Loucy (cell line): ENCODE measurements around the gene STXBP5.

ENCODE experiments used
- H2AFZ ChIP-seq: fragments of 200-600 bp; sonication (generic); 2 replicates; pipeline ENCODE4 v1.6.0; 2016; ENCODE audit warnings: antibody characterized with exemption, mild to moderate bottlenecking, low read length, moderate library complexity
- H3F3A ChIP-seq: fragments of 200-600 bp; 2 replicates; pipeline ENCODE4 v1.6.0; 2016; ENCODE audit warnings: antibody characterized with exemption, low read depth, mild to moderate bottlenecking
- H3K27me3 ChIP-seq: fragments of 200-600 bp; sonication (generic); 2 replicates; pipeline ENCODE4 v1.6.1; 2014; ENCODE audit warnings: low read length, mild to moderate bottlenecking; ENCODE audit not compliant: insufficient read depth, poor library complexity, severe bottlenecking
- H3K36me3 ChIP-seq: fragments of 200-600 bp; sonication (generic); 2 replicates; pipeline ENCODE4 v1.6.1; 2016; ENCODE audit warnings: low read length; ENCODE audit not compliant: insufficient read depth
- H3K4me1 ChIP-seq: fragments of 200-600 bp; sonication (generic); 2 replicates; pipeline ENCODE4 v1.5.1; 2014; ENCODE audit warnings: low read length, mild to moderate bottlenecking; ENCODE audit not compliant: insufficient read depth, poor library complexity, severe bottlenecking
- H3K4me2 ChIP-seq: fragments of 200-600 bp; sonication (generic); 2 replicates; pipeline ENCODE4 v1.6.0; 2014; ENCODE audit warnings: antibody characterized with exemption, low read length, low read depth, mild to moderate bottlenecking; ENCODE audit not compliant: poor library complexity, severe bottlenecking
- H3K4me3 ChIP-seq: fragments of 200-600 bp; sonication (generic); 2 replicates; pipeline ENCODE4 v1.5.1; 2014; ENCODE audit warnings: low read length, mild to moderate bottlenecking, mixed read lengths; ENCODE audit not compliant: poor library complexity, severe bottlenecking
- H3K79me2 ChIP-seq: fragments of 200-600 bp; sonication (generic); 2 replicates; pipeline ENCODE4 v1.6.1; 2014; ENCODE audit warnings: low read length; ENCODE audit not compliant: insufficient read depth
- H3K9ac ChIP-seq: fragments of 200-600 bp; sonication (generic); 2 replicates; pipeline ENCODE4 v1.6.0; 2014; ENCODE audit warnings: mild to moderate bottlenecking, low read depth, low read length, moderate library complexity; ENCODE audit not compliant: poor library complexity, severe bottlenecking
- H3K9me2 ChIP-seq: fragments of 200-600 bp; sonication (generic); replicated peaks from 2 replicates; pipeline ENCODE4 v1.6.1; 2016; ENCODE audit warnings: low read depth, low read length, mixed read lengths
- H3K9me3 ChIP-seq: fragments of 200-600 bp; sonication (generic); 2 replicates; pipeline ENCODE4 v1.6.1; 2014; ENCODE audit warnings: mild to moderate bottlenecking, antibody characterized with exemption, low read length, low read depth; ENCODE audit not compliant: insufficient read depth
- H4K20me1 ChIP-seq: fragments of 200-600 bp; sonication (generic); 2 replicates; pipeline ENCODE4 v1.6.0; 2014; ENCODE audit warnings: antibody characterized with exemption, low read length, mild to moderate bottlenecking; ENCODE audit not compliant: insufficient read depth, poor library complexity, severe bottlenecking
- CTCF ChIP-seq: fragments of 200-600 bp; sonication (generic); conservative IDR thresholded peaks from 2 replicates; pipeline ENCODE4 v1.5.1; 2014; ENCODE audit warnings: mild to moderate bottlenecking, antibody characterized with exemption, low read length
- EZH2phosphoT487 ChIP-seq: fragments of 200-600 bp; IDR thresholded peaks from 2 replicates; pipeline ENCODE4 v1.6.1; 2018; ENCODE audit warnings: antibody characterized with exemption, mild to moderate bottlenecking, moderate library complexity, borderline replicate concordance

The STXBP5 gene

GRCh38 chr6:147287869-147288271 lies 83.7 kb downstream of the STXBP5 start:
- TF ChIP-seq EZH2phosphoT487 (no peak), CTCF (no peak)
- H3K4me3 ChIP-seq, result no peak overlapping the region

GRCh38 chr6:147297124-147297523 lies 92.9 kb downstream of the STXBP5 start:
- peaks cover 26% of the 10 kb centered on the region for H3K9me3 ChIP-seq
- no peaks in the 10 kb centered on the region for H3K9me2 ChIP-seq
- no peaks in the 10 kb centered on the region for H3F3A ChIP-seq
- peaks cover 28% of the 10 kb centered on the region; the same call in 1 of the 2 replicates for H3K36me3 ChIP-seq
- H3K9ac ChIP-seq, result no peak overlapping the region
- H4K20me1 ChIP-seq, result no peaks in the 10 kb centered on the region
- no peaks in the 10 kb centered on the region for H3K4me1 ChIP-seq
- H3K79me2 ChIP-seq, result no peaks in the 10 kb centered on the region
- H3K4me2 ChIP-seq, result no peak overlapping the region
- no peak overlapping the region for H3K4me3 ChIP-seq
- H2AFZ ChIP-seq, result no peak overlapping the region
- no peaks in the 10 kb centered on the region for H3K27me3 ChIP-seq
- TF ChIP-seq CTCF, result no peak
- no peak for TF ChIP-seq EZH2phosphoT487

More at GRCh38 chr6:147287869-147288271, 83.7 kb downstream of the STXBP5 start:
- Histone ChIP-seq H3K9me3 (no peaks in the 10 kb centered on the region), H3K27me3 (no peaks in the 10 kb centered on the region), H3K36me3 (peaks cover 6% of the 10 kb centered on the region; the same call in 1 of the 2 replicates), H3K4me1 (no peaks in the 10 kb centered on the region), H3K4me2 (no peak overlapping the region), H3K9me2 (no peaks in the 10 kb centered on the region), H2AFZ (no peak overlapping the region), H3K9ac (no peak overlapping the region), H4K20me1 (no peaks in the 10 kb centered on the region), H3F3A (no peaks in the 10 kb centered on the region), H3K79me2 (no peaks in the 10 kb centered on the region)

- Histone ChIP-seq H3F3A (no peaks in the 10 kb centered on the region), H2AFZ (no peak overlapping the region), H3K4me3 (no peak overlapping the region), H3K79me2 (no peaks in the 10 kb centered on the region), H3K27me3 (no peaks in the 10 kb centered on the region), H3K4me2 (no peak overlapping the region), H3K9ac (no peak overlapping the region), H3K9me2 (no peaks in the 10 kb centered on the region), H3K4me1 (no peaks in the 10 kb centered on the region), H3K36me3 (peaks cover 28% of the 10 kb centered on the region; the same call in 1 of the 2 replicates), H4K20me1 (no peaks in the 10 kb centered on the region), H3K9me3 (peaks cover 26% of the 10 kb centered on the region)
- no peak for TF ChIP-seq EZH2phosphoT487
- no peak for TF ChIP-seq CTCF
These were observed 93.6 kb downstream of the STXBP5 start for GRCh38 chr6:147297663-147298316.
